Measurements from ENCODE around the gene TSPAN2.

Gene TSPAN2

GRCh38 chr1:115064461-115064860, 24.8 kb downstream of the TSPAN2 start:
- no peak for DNase-seq
- peaks cover 7% of the 10 kb centered on the region for H3K27me3 Mint-ChIP-seq (ENCODE audit: low read depth, poor library complexity)
- H3K9me3 Mint-ChIP-seq = no peaks in the 10 kb centered on the region
- TF ChIP-seq, protein P1, sequence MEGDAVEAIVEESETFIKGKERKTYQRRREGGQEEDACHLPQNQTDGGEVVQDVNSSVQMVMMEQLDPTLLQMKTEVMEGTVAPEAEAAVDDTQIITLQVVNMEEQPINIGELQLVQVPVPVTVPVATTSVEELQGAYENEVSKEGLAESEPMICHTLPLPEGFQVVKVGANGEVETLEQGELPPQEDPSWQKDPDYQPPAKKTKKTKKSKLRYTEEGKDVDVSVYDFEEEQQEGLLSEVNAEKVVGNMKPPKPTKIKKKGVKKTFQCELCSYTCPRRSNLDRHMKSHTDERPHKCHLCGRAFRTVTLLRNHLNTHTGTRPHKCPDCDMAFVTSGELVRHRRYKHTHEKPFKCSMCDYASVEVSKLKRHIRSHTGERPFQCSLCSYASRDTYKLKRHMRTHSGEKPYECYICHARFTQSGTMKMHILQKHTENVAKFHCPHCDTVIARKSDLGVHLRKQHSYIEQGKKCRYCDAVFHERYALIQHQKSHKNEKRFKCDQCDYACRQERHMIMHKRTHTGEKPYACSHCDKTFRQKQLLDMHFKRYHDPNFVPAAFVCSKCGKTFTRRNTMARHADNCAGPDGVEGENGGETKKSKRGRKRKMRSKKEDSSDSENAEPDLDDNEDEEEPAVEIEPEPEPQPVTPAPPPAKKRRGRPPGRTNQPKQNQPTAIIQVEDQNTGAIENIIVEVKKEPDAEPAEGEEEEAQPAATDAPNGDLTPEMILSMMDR (IDR thresholded peaks at IDR 0.05) = no peak
- H3K36me3 Mint-ChIP-seq (ENCODE audit: low read depth) = peaks cover 28% of the 10 kb centered on the region
- no peak overlapping the region for H3K27ac Mint-ChIP-seq
- no peak overlapping the region for H3K4me3 Mint-ChIP-seq
- H3K4me1 Mint-ChIP-seq = peaks cover under 1% of the 10 kb centered on the region

DNA sequence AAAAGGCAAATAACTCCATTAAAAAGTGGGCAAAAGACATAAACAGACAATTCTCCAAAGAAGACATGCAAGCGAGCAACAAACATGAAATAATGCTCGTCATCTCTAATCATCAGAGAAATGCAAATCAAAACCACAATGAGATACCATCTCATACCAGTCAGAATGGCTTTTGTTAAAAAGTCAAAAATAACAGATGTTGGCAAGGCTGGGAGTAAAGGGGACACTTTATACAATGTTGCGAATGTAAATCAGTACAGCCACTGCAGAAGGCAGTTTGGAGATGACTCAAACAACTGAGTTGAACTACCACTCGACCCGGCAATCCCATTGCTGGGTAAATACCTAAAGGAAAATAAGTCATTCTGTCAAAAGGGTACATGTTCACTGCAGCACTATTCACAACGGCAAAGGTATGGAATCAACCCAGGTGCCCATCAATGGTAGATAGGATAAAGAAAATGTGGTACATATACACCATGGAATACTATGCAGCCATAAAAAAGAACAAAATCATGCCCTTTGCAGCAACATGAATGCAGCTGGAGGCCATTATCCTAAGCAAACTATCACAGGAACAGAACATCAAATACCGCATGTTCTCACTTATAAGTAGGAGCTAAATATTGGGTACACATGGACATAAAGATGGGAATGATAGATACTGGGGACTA, 25.9 kb downstream of the TSPAN2 start:
- Mint-ChIP-seq H3K27ac (no peak overlapping the region), H3K36me3 (ENCODE audit: low read depth) (peaks cover 22% of the 10 kb centered on the region), H3K4me1 (no peaks in the 10 kb centered on the region), H3K27me3 (ENCODE audit: low read depth, poor library complexity) (no peaks in the 10 kb centered on the region), H3K4me3 (no peak overlapping the region), H3K9me3 (no peaks in the 10 kb centered on the region)
- TF ChIP-seq, protein P1 (IDR thresholded peaks at IDR 0.05) = no peak
- DNase-seq = no peak

DNA sequence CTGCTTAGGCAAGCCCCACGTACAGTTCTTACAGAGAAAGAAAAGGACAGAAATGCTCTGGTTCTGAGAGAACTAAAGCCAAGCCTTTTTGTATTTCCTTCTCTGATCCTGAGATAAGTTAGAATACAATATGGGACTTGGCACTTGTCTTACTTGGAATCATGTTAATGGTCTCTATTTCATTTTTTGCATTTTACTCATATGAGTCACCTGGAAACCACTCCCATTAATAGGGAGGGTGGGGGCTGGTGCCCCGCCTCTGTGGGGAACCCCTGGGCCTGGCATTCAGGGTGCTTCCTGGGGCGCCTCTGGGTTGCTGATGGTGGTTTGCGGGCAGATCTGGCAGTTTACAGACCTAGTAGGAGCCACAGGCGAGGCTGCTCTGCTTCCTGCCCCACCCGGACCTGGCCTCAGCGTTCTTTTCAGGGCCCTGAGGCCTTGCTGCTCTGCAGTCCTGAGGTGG, 26.7 kb downstream of the TSPAN2 start:
- TF ChIP-seq, protein P1 (IDR thresholded peaks at IDR 0.05) = no peak
- Mint-ChIP-seq H3K9me3 (no peaks in the 10 kb centered on the region), H3K4me1 (no peaks in the 10 kb centered on the region), H3K27me3 (ENCODE audit: low read depth, poor library complexity) (no peaks in the 10 kb centered on the region), H3K4me3 (no peak overlapping the region), H3K36me3 (ENCODE audit: low read depth) (peaks cover 20% of the 10 kb centered on the region), H3K27ac (no peak overlapping the region)
- no peak for DNase-seq

GRCh38 chr1:115060501-115060900, 28.8 kb downstream of the TSPAN2 start:
- Mint-ChIP-seq H3K27me3 (ENCODE audit: low read depth, poor library complexity) (no peaks in the 10 kb centered on the region), H3K9me3 (no peaks in the 10 kb centered on the region), H3K27ac (no peak overlapping the region), H3K36me3 (ENCODE audit: low read depth) (peaks cover 8% of the 10 kb centered on the region), H3K4me1 (no peaks in the 10 kb centered on the region), H3K4me3 (no peak overlapping the region)
- DNase-seq = no peak
- TF ChIP-seq, protein P1 (IDR thresholded peaks at IDR 0.05) = no peak

GRCh38 chr1:115059316-115059715, 30.0 kb downstream of the TSPAN2 start:
- DNase-seq = no peak
- TF ChIP-seq, protein P1 (IDR thresholded peaks at IDR 0.05) = no peak
- Mint-ChIP-seq H3K4me1 (no peaks in the 10 kb centered on the region), H3K4me3 (no peak overlapping the region), H3K27me3 (ENCODE audit: low read depth, poor library complexity) (no peaks in the 10 kb centered on the region), H3K9me3 (no peaks in the 10 kb centered on the region), H3K27ac (no peak overlapping the region), H3K36me3 (ENCODE audit: low read depth) (peaks cover 5% of the 10 kb centered on the region)

DNA sequence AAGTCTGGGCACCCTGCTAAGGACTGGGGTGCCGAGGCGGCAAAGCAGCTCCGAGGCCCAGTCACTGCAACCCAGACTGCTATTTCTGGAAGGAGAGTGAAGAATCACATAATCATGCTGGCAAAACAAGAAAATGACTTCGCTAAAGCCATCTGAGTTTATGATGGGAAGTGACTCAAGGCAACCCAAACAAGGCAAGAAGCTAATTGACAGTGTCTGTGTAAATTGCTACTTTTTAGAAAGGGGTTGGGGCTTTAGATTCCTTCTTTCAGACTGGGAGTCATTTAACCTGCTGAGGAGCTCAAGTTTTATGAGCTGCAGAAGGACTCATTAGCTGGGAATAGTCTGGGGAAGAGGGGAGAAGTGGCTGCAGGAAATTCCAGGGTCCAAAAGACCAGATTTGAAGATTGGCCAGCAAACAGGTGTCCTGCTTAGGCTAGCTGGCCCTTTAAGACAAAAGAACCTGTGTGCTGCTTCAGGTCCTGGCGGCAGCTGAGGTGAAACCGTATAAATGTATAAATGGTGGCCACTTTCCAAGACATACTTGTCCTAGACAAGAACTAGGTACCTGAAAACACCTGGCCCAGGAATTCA, 31.5 kb downstream of the TSPAN2 start:
- H3K9me3 Mint-ChIP-seq = no peaks in the 10 kb centered on the region
- no peaks in the 10 kb centered on the region for H3K27me3 Mint-ChIP-seq (ENCODE audit: low read depth, poor library complexity)
- TF ChIP-seq, protein P1 (IDR thresholded peaks at IDR 0.05) = no peak
- no peak overlapping the region for H3K4me3 Mint-ChIP-seq
- no peaks in the 10 kb centered on the region for H3K4me1 Mint-ChIP-seq
- no peak overlapping the region for H3K27ac Mint-ChIP-seq
- no peaks in the 10 kb centered on the region for H3K36me3 Mint-ChIP-seq (ENCODE audit: low read depth)
- no peak for DNase-seq
